Kidney epithelial cell (primary cell): Measurements from ENCODE around the gene NME9. TPM values are rescaled to one million over a fixed set of nuclear protein-coding genes. Genes with fewer than 3 reads are reported as not detected.

ENCODE experiments used
- DNase-seq: peaks from one replicate; pipeline ENCODE4 v3.0.0-alpha.2; 2010; ENCODE audit warnings: low read depth
- H3K27me3 ChIP-seq: 2 replicates; pipeline ENCODE4 v1.6.0; 2011; ENCODE audit warnings: low read length; ENCODE audit not compliant: control insufficient read depth, insufficient read depth
- H3K36me3 ChIP-seq: 2 replicates; pipeline ENCODE4 v1.5.1; 2011; ENCODE audit warnings: low read length; ENCODE audit not compliant: control insufficient read depth, insufficient read depth
- H3K4me3 ChIP-seq: 2 replicates; pipeline ENCODE4 v1.5.1; 2011; ENCODE audit warnings: low read depth, mild to moderate bottlenecking, control low read depth, low read length
- total RNA-seq: library from RNA; depleted of rRNA; stranded (reverse); fragments of >200 nt; gene quantifications from 2 replicates; pipeline ENCODE4 v1.2.3, GENCODE V29; 2015
- TF ChIP-seq, protein P1 (sequence below): IDR thresholded peaks from 2 replicates; pipeline ENCODE4 v1.5.1; 2011; ENCODE audit warnings: mild to moderate bottlenecking, moderate library complexity, low read length, control low read depth, inconsistent platforms; ENCODE audit not compliant: insufficient read depth, poor library complexity, severe bottlenecking

Gene NME9
- total RNA-seq, 1 donor from 2014 or later: not detected

DNA sequence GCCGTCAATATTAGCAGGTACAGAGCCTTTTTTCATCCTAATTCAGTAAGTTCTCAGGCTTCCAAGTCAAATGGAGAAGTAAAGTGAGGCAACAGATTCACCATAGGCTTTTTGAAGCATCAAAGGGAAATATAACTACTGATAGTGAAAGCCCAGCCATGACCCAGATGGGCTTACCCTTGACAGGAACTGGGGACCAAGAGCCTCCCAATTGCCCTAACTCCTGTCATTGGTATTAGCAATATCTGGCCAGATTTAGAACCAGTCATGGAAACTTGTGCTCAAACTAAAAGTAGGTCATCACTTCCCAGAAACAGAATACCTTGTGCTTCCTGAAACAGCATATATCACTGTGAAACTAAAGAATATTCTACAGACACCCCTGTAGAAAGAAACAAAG lies 33.0 kb downstream of the NME9 start:
- Histone ChIP-seq H3K36me3 (no peaks in the 10 kb centered on the region), H3K27me3 (no peaks in the 10 kb centered on the region), H3K4me3 (no peak overlapping the region)
- no peak for DNase-seq
- TF ChIP-seq, protein P1, sequence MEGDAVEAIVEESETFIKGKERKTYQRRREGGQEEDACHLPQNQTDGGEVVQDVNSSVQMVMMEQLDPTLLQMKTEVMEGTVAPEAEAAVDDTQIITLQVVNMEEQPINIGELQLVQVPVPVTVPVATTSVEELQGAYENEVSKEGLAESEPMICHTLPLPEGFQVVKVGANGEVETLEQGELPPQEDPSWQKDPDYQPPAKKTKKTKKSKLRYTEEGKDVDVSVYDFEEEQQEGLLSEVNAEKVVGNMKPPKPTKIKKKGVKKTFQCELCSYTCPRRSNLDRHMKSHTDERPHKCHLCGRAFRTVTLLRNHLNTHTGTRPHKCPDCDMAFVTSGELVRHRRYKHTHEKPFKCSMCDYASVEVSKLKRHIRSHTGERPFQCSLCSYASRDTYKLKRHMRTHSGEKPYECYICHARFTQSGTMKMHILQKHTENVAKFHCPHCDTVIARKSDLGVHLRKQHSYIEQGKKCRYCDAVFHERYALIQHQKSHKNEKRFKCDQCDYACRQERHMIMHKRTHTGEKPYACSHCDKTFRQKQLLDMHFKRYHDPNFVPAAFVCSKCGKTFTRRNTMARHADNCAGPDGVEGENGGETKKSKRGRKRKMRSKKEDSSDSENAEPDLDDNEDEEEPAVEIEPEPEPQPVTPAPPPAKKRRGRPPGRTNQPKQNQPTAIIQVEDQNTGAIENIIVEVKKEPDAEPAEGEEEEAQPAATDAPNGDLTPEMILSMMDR: no peak

DNA sequence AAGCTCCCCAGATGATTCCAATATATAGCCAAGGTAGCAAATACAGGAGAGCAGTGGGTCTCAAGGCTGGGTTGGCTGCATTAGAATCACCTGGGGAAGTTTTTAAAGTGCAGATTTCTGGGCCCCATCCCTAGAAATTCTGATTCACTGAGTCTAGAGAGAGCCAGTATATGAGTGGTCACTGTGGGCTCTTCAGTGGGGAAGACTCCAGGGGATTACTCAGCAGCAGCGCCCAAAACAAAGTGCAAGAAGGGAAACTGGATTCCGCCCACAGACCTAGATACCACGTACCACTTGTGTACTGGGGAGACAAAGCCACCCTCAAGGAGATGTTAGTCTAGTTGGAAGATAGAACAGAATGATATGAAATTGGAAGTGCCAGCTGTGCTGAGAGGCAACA lies 40.0 kb downstream of the NME9 start:
- H3K36me3 ChIP-seq: no peaks in the 10 kb centered on the region
- H3K4me3 ChIP-seq: no peak overlapping the region
- TF ChIP-seq, protein P1: no peak
- no peaks in the 10 kb centered on the region for H3K27me3 ChIP-seq
- no peak for DNase-seq

DNA sequence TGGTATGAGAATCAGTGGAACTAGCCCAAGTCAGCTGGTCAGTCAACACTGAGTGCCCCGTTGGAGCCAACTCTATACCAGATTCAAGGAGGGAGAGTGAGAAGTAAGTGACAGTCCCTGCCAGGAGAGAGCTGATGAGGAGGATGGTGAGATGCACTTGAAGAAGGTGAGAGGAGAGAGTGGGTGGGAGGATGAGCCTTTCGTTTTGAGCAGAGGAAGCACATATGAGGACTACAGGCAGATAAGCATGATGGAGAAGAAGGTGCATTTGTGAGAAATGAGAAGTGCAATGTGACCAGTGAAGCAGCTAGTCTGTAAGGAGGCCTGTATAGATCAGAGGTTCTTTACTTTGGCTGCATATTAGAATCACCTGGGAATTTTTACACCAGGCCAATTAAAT lies 40.4 kb downstream of the NME9 start:
- H3K36me3 ChIP-seq: no peaks in the 10 kb centered on the region
- no peak overlapping the region for H3K4me3 ChIP-seq
- DNase-seq: no peak
- TF ChIP-seq, protein P1: no peak
- no peaks in the 10 kb centered on the region for H3K27me3 ChIP-seq

DNA sequence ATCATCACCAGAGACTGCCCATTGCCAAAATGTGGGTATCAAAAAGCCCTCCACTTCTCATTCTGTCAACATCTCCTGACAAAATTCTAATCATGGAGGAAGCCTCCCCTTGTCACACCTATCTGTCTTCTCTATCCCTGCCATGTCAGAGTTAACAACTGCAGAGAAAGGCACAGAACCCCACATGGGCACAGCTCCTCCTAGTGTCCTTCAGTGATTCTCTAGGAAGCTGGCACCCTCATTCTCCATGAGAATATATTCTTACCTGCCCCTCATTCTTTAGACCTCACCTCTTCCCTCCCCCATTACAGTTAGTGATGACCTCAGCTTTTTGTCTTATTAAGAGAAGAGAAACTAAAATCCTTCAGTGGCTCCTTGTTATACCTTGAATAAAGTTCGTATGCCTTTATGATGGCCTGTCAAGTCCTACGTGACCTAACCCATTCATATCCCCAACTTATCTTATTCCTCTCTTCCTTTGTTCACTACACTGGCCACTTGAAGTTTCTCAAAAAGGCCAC lies 44.6 kb downstream of the NME9 start:
- no peak for DNase-seq
- Histone ChIP-seq H3K27me3 (no peaks in the 10 kb centered on the region), H3K36me3 (no peaks in the 10 kb centered on the region), H3K4me3 (no peak overlapping the region)
- TF ChIP-seq, protein P1: peak; percentile 1

DNA sequence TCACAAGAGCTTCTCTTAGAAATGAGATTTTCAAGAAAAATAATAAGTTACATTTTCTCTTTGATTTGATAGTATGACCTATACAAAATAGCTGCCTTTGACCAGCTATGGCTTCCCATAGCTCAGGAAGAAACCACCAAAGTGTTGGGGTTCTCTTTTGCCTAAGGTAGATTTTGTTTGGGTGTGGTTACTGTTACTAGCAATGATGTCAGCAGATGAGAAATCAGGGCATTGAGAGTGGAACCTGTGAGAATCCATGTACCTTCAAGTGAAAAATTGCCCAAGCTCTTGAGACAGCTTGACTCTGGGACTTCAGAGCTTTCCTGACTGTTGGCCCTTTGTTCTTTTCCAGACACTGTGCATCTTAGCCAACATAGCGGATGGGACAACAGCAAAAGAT lies 45.6 kb downstream of the NME9 start:
- Histone ChIP-seq H3K27me3 (no peaks in the 10 kb centered on the region), H3K4me3 (no peak overlapping the region), H3K36me3 (no peaks in the 10 kb centered on the region)
- no peak for DNase-seq
- TF ChIP-seq, protein P1: no peak

DNA sequence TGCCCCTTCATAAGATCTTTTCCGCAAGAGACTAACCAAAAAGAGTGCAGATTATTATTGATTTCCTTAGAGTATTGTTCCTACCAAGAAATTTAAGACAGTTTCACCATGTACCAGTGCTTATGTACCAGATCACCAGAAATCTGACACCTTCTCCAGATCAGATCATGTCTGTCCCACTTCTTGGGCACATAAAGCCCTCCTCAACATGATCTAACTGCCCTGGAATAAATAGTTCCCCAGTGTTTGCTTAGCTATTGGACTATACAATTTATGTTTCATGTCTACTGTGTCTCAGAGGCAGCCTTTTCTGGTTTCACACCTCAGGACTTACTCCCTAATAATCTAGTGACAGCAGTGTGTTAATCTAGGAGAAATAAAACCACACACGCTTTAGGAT lies 46.8 kb downstream of the NME9 start:
- Histone ChIP-seq H3K4me3 (no peak overlapping the region), H3K36me3 (no peaks in the 10 kb centered on the region), H3K27me3 (no peaks in the 10 kb centered on the region)
- TF ChIP-seq, protein P1: no peak
- no peak for DNase-seq
